HCT116 (cell line): ENCODE data around the gene DOK7. TPM values are rescaled to one million over a fixed set of nuclear protein-coding genes. Genes with fewer than 3 reads are reported as not detected.

Experiments
- ATAC-seq: fragments of 200-7000 bp; cut with Tn5 transposase; 2 replicates; pipeline ENCODE4 v1.9.1; 2020; ENCODE audit warnings: mild to moderate bottlenecking, moderate library complexity
- BruUV-seq: library from RNA; stranded (reverse); fragments of 400-500 nt; replicated peaks from 2 replicates; lab custom pipeline; 2021; lab: Mats Ljungman, UMichigan
- CTCF ChIA-PET: fragments of 300-600 bp; sonication (Branson Sonifier 250); formaldehyde crosslinking; loops from one replicate; lab custom pipeline; 2021; ENCODE audit warnings: antibody characterized with exemption; lab: Charles Lee
- POLR2A ChIA-PET: fragments of 300-600, 350-600 bp; sonication (Branson Sonifier 250); formaldehyde crosslinking; loops from one replicate; lab custom pipeline; 2021; ENCODE audit warnings: antibody characterized with exemption; lab: Charles Lee
- RAD21 ChIA-PET, 2 experiments: fragments of 300-600 bp; sonication (Branson Sonifier 250); formaldehyde crosslinking; loops; one replicate each; lab custom pipeline; 2023; ENCODE audit warnings: low total read pairs in 2 of 2; ENCODE audit not compliant: uncharacterized antibody in 2 of 2, unreplicated experiment in 2 of 2, low non-redundant PET in 1 of 2; lab: Charles Lee
- DNase-seq: peaks from one replicate; pipeline ENCODE4 v3.0.0-alpha.2; 2010; ENCODE audit warnings: low read depth, low spot score
- H2AFZ ChIP-seq: fragments of 200-600 bp; shearing (Covaris generic), sonication (generic); 2 replicates; pipeline ENCODE4 v1.6.1; 2017; ENCODE audit warnings: low read depth, mixed run types, mixed read lengths, antibody characterized with exemption, low read length; ENCODE audit not compliant: poor library complexity, severe bottlenecking
- H3K27ac ChIP-seq: 2 replicates; pipeline ENCODE4 v1.5.1; 2012; ENCODE audit warnings: low read depth, low read length
- H3K27me3 ChIP-seq: fragments of 200-600 bp; sonication (generic); 2 replicates; pipeline ENCODE4 v1.6.1; 2016; ENCODE audit warnings: mixed run types, low read length, mixed read lengths; ENCODE audit not compliant: insufficient read depth
- H3K36me3 ChIP-seq, 2 experiments: fragments of 200-500 bp in 1 of 2; fragments of 200-600 bp in 1 of 2; sonication (Bioruptor generic) in 1 of 2; sonication (generic) in 1 of 2; 2 replicates each; pipeline versions ENCODE4 v1.5.1 to v1.6.1; 2014 to 2016; ENCODE audit warnings: low read length in 2 of 2, inconsistent platforms in 1 of 2, mixed read lengths in 1 of 2, mixed run types in 1 of 2; ENCODE audit not compliant: insufficient read depth in 2 of 2, control insufficient read depth in 1 of 2
- H3K4me1 ChIP-seq, 2 experiments: fragments of 200-600 bp in 1 of 2; sonication (generic) in 1 of 2; 2 replicates each; pipeline versions ENCODE4 v1.5.1 to v1.6.1; 2012 to 2017; ENCODE audit warnings: low read length in 2 of 2, inconsistent platforms in 1 of 2, mild to moderate bottlenecking in 1 of 2, mixed read lengths in 1 of 2, mixed run types in 1 of 2, moderate library complexity in 1 of 2; ENCODE audit not compliant: insufficient read depth in 2 of 2, control insufficient read depth in 1 of 2
- H3K4me2 ChIP-seq: fragments of 200-600 bp; sonication (generic); 2 replicates; pipeline ENCODE4 v1.6.1; 2017; ENCODE audit warnings: mixed run types, low read length, mixed read lengths
- H3K4me3 ChIP-seq, 2 experiments: fragments of 200-600 bp in 1 of 2; sonication (generic) in 1 of 2; replicated peaks in 1 of 2; 2 replicates each; pipeline ENCODE4 v1.5.1; 2011 to 2016; ENCODE audit warnings: low read length in 2 of 2, control low read depth in 1 of 2, low read depth in 1 of 2, mild to moderate bottlenecking in 1 of 2, mixed read lengths in 1 of 2, mixed run types in 1 of 2
- H3K79me2 ChIP-seq: fragments of 200-600 bp; sonication (generic); 2 replicates; pipeline ENCODE4 v1.6.1; 2017; ENCODE audit warnings: mild to moderate bottlenecking, mixed run types, low read length, moderate library complexity, mixed read lengths; ENCODE audit not compliant: insufficient read depth
- H3K9ac ChIP-seq: fragments of 200-600 bp; sonication (generic); 2 replicates; pipeline ENCODE4 v1.6.1; 2016; ENCODE audit warnings: low read length, mixed read lengths
- H3K9me2 ChIP-seq: fragments of 200-600 bp; sonication (generic), shearing (Covaris generic); 2 replicates; pipeline ENCODE4 v1.6.1; 2017; ENCODE audit warnings: mixed run types, mild to moderate bottlenecking, moderate library complexity; ENCODE audit not compliant: insufficient read depth
- H3K9me3 ChIP-seq, 2 experiments: fragments of 200-500 bp in 1 of 2; fragments of 200-600 bp in 1 of 2; sonication (Bioruptor generic) in 1 of 2; sonication (generic) in 1 of 2; 2 replicates each; pipeline ENCODE4 v1.6.1; 2014 to 2017; ENCODE audit warnings: low read length in 2 of 2, mixed read lengths in 2 of 2, inconsistent platforms in 1 of 2, low read depth in 1 of 2, mild to moderate bottlenecking in 1 of 2, mixed run types in 1 of 2, moderate library complexity in 1 of 2; ENCODE audit not compliant: control insufficient read depth in 1 of 2, insufficient read depth in 1 of 2
- H4K20me1 ChIP-seq: fragments of 200-600 bp; sonication (generic), shearing (Covaris generic); 2 replicates; pipeline ENCODE4 v1.6.1; 2017; ENCODE audit warnings: mixed run types, mild to moderate bottlenecking, moderate library complexity; ENCODE audit not compliant: insufficient read depth
- CEBPB ChIP-seq: IDR thresholded peaks from 2 replicates; pipeline ENCODE4 v1.6.1; 2012; ENCODE audit warnings: low read depth
- ELF1 ChIP-seq: IDR thresholded peaks from 2 replicates; pipeline ENCODE4 v1.6.1; 2012; ENCODE audit warnings: low read depth, borderline replicate concordance
- EZH2 ChIP-seq: fragments of 200-600 bp; sonication (generic); IDR thresholded peaks from 2 replicates; pipeline ENCODE4 v1.6.1; 2017; ENCODE audit warnings: antibody characterized with exemption, mixed run types
- intact Hi-C: fragments of 100-400 bp; cut with micrococcal nuclease; formaldehyde crosslinking; loops from 2 replicates; pipeline ENCODE4 v1.10.0; 2022
- total RNA-seq: library from RNA; stranded (reverse); gene quantifications from one replicate; pipeline ENCODE4 v1.2.1, GENCODE V29; 2021; ENCODE audit not compliant: unreplicated experiment
- TF ChIP-seq, protein P1 (sequence below): IDR thresholded peaks from 2 replicates; pipeline ENCODE4 v1.6.1; 2012
- TF ChIP-seq, protein P2 (sequence below): IDR thresholded peaks from 2 replicates; pipeline ENCODE4 v1.6.1; 2012; ENCODE audit warnings: low read depth
- TF ChIP-seq, protein P3 (sequence below), 3 experiments: fragments of 200-600 bp in 1 of 3; sonication (generic) in 1 of 3; IDR thresholded peaks in 2 of 3; conservative IDR thresholded peaks in 1 of 3; 2 replicates each; pipeline ENCODE4 v1.5.1; 2012 to 2017; ENCODE audit warnings: low read depth in 2 of 3, low read length in 2 of 3, antibody characterized with exemption in 1 of 3, borderline replicate concordance in 1 of 3, control low read depth in 1 of 3, mild to moderate bottlenecking in 1 of 3, mixed read lengths in 1 of 3, mixed run types in 1 of 3, moderate library complexity in 1 of 3; ENCODE audit not compliant: insufficient read depth in 1 of 3
- TF ChIP-seq, protein P4 (sequence below): IDR thresholded peaks from 2 replicates; pipeline ENCODE4 v1.6.1; 2011; ENCODE audit warnings: mild to moderate bottlenecking, low read length, moderate library complexity; ENCODE audit not compliant: insufficient replicate concordance; ENCODE audit errors: extremely low read depth
- TF ChIP-seq, protein P5 (sequence below): IDR thresholded peaks from 2 replicates; pipeline ENCODE4 v1.6.1; 2012

The DOK7 gene
- total RNA-seq, 1 experiment from 2014 or later, result 2.4 TPM

DNA sequence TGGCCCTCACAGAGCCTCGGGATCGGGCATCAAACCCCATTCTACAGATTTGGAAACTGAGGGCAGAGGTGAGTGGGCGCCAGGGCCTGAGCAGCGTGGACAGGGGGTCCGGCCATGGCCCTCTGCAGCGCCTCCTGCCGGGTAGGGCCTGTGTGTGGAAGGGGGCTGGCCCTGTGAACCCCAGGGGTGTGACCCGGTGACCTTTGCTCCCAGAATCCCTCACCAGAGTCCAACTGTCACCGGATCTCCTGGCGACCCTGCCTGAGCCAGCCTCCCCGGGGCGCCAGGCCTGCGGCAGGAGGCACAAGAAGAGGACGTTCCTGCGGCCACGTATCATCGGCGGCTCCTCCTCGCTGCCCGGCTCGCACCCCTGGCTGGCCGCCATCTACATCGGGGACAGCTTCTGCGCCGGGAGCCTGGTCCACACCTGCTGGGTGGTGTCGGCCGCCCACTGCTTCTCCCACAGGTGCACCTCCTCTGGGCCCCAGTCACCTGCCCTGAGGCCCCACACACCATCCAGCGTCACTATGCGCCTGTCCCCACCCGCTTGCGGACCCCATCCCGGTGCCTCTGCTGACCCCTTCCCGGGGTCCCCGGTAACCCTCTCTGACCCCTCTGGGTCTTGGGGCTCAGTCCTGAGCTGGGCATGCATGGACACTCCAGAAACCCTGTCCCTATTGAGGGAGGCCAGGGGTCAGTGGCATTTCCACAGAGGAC is 17.1 kb upstream of the DOK7 start:
- ChIA-PET POLR2A (no interaction called here), RAD21 (no interaction called here), CTCF (no interaction called here)
- H3K27me3 ChIP-seq, result no peaks in the 10 kb centered on the region
- no peaks in the 10 kb centered on the region for H3K79me2 ChIP-seq
- ATAC-seq (no peak), DNase-seq (no peak)
- no peaks in the 10 kb centered on the region for H3K9me3 ChIP-seq
- H3K9me2 ChIP-seq, result no peaks in the 10 kb centered on the region
- intact Hi-C loops, result no loop called here
- H3K4me1 ChIP-seq, result peaks cover 0 to 4% of the 10 kb centered on the region in 2 experiments; a peak in 1 of 4 replicates
- no peaks in the 10 kb centered on the region for H4K20me1 ChIP-seq
- H3K27ac ChIP-seq, result no peak overlapping the region
- TF ChIP-seq, protein P1, sequence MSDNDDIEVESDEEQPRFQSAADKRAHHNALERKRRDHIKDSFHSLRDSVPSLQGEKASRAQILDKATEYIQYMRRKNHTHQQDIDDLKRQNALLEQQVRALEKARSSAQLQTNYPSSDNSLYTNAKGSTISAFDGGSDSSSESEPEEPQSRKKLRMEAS, result no peak
- TF ChIP-seq, protein P2, sequence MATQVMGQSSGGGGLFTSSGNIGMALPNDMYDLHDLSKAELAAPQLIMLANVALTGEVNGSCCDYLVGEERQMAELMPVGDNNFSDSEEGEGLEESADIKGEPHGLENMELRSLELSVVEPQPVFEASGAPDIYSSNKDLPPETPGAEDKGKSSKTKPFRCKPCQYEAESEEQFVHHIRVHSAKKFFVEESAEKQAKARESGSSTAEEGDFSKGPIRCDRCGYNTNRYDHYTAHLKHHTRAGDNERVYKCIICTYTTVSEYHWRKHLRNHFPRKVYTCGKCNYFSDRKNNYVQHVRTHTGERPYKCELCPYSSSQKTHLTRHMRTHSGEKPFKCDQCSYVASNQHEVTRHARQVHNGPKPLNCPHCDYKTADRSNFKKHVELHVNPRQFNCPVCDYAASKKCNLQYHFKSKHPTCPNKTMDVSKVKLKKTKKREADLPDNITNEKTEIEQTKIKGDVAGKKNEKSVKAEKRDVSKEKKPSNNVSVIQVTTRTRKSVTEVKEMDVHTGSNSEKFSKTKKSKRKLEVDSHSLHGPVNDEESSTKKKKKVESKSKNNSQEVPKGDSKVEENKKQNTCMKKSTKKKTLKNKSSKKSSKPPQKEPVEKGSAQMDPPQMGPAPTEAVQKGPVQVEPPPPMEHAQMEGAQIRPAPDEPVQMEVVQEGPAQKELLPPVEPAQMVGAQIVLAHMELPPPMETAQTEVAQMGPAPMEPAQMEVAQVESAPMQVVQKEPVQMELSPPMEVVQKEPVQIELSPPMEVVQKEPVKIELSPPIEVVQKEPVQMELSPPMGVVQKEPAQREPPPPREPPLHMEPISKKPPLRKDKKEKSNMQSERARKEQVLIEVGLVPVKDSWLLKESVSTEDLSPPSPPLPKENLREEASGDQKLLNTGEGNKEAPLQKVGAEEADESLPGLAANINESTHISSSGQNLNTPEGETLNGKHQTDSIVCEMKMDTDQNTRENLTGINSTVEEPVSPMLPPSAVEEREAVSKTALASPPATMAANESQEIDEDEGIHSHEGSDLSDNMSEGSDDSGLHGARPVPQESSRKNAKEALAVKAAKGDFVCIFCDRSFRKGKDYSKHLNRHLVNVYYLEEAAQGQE, result no peak
- no peak for TF ChIP-seq ELF1
- TF ChIP-seq, protein P3, sequence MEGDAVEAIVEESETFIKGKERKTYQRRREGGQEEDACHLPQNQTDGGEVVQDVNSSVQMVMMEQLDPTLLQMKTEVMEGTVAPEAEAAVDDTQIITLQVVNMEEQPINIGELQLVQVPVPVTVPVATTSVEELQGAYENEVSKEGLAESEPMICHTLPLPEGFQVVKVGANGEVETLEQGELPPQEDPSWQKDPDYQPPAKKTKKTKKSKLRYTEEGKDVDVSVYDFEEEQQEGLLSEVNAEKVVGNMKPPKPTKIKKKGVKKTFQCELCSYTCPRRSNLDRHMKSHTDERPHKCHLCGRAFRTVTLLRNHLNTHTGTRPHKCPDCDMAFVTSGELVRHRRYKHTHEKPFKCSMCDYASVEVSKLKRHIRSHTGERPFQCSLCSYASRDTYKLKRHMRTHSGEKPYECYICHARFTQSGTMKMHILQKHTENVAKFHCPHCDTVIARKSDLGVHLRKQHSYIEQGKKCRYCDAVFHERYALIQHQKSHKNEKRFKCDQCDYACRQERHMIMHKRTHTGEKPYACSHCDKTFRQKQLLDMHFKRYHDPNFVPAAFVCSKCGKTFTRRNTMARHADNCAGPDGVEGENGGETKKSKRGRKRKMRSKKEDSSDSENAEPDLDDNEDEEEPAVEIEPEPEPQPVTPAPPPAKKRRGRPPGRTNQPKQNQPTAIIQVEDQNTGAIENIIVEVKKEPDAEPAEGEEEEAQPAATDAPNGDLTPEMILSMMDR (IDR thresholded peaks at IDR 0.05 in 2 of 3, conservative IDR thresholded peaks at IDR 0.05 in 1 of 3; ENCODE audit: borderline replicate concordance in 1 of 3, insufficient read depth in 1 of 3, low read depth in 2 of 3, low read length in 2 of 3), result no peak
- no peak for TF ChIP-seq CEBPB
- TF ChIP-seq, protein P4, sequence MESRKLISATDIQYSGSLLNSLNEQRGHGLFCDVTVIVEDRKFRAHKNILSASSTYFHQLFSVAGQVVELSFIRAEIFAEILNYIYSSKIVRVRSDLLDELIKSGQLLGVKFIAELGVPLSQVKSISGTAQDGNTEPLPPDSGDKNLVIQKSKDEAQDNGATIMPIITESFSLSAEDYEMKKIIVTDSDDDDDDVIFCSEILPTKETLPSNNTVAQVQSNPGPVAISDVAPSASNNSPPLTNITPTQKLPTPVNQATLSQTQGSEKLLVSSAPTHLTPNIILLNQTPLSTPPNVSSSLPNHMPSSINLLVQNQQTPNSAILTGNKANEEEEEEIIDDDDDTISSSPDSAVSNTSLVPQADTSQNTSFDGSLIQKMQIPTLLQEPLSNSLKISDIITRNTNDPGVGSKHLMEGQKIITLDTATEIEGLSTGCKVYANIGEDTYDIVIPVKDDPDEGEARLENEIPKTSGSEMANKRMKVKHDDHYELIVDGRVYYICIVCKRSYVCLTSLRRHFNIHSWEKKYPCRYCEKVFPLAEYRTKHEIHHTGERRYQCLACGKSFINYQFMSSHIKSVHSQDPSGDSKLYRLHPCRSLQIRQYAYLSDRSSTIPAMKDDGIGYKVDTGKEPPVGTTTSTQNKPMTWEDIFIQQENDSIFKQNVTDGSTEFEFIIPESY, result no peak
- TF ChIP-seq, protein P5, sequence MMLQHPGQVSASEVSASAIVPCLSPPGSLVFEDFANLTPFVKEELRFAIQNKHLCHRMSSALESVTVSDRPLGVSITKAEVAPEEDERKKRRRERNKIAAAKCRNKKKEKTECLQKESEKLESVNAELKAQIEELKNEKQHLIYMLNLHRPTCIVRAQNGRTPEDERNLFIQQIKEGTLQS, result no peak
- TF ChIP-seq EZH2, result no peak
- no peak overlapping the region for H3K9ac ChIP-seq
- H3K4me2 ChIP-seq, result no peak overlapping the region
- no peak overlapping the region for H3K4me3 ChIP-seq
- no peak overlapping the region for H2AFZ ChIP-seq
- no TSS peak for BruUV-seq
- no peaks in the 10 kb centered on the region for H3K36me3 ChIP-seq
